Erythroblast (primary cell): ENCODE results near the gene ABLIM2.

Source experiments
- GATA1 ChIP-seq: IDR thresholded peaks from 2 replicates; pipeline ENCODE4 v1.6.1; 2011; ENCODE audit warnings: low read depth, mild to moderate bottlenecking, control low read depth, low read length, moderate library complexity
- POLR2A ChIP-seq: IDR thresholded peaks from 2 replicates; pipeline ENCODE4 v1.6.1; 2011; ENCODE audit warnings: mild to moderate bottlenecking, low read length

DNA sequence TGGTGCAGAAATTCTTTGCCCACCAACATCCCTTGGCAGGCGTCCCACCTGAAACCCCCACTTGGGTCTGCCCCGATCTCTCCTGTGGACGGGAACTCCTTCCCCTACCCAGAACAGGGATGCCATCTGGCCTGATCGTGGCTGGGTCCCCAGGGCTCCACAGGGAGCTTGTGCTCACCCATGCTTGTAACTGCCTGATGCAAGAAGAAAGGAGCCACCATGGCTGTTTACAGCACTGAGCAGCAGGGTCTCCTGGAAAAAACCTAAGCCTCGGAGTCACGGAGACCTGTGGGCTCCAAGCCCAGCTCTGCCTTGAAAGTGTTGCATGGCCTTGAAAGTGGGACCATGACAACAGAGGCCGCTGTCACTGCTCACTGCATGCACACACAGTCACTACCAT lies 117.4 kb downstream of the ABLIM2 start:
- TF ChIP-seq POLR2A, result no peak
- TF ChIP-seq GATA1, result no peak
